DND-41 (cell line): Measurements from ENCODE around the gene OR51I2.

Experiments used
- ATAC-seq: fragments of 200-7000 bp; cut with Tn5 transposase; 3 replicates; pipeline ENCODE4 v1.9.1; 2021; ENCODE audit warnings: low read depth; ENCODE audit not compliant: insufficient read depth
- DNase-seq: peaks from one replicate; pipeline ENCODE4 v3.0.0-alpha.2; 2020
- H2AFZ ChIP-seq: 2 replicates; pipeline ENCODE4 v1.6.0; 2012; ENCODE audit warnings: low read depth, low read length
- H3K27ac ChIP-seq: 2 replicates; pipeline ENCODE4 v1.5.1; 2012; ENCODE audit warnings: low read length, inconsistent platforms
- H3K27me3 ChIP-seq: fragments of 200-600 bp; sonication (generic); 2 replicates; pipeline ENCODE4 v1.6.0; 2012; ENCODE audit warnings: low read length, mild to moderate bottlenecking, inconsistent platforms; ENCODE audit not compliant: insufficient read depth, poor library complexity
- H3K36me3 ChIP-seq: 2 replicates; pipeline ENCODE4 v1.5.1; 2012; ENCODE audit warnings: low read length, inconsistent platforms; ENCODE audit not compliant: insufficient read depth
- H3K4me1 ChIP-seq: 2 replicates; pipeline ENCODE4 v1.5.1; 2012; ENCODE audit warnings: mild to moderate bottlenecking, low read length; ENCODE audit not compliant: insufficient read depth
- H3K4me2 ChIP-seq: 2 replicates; pipeline ENCODE4 v1.6.0; 2012; ENCODE audit warnings: mild to moderate bottlenecking, moderate library complexity, low read length, inconsistent platforms; ENCODE audit not compliant: insufficient read depth
- H3K4me3 ChIP-seq, 2 experiments: fragments of 200-600 bp in 1 of 2; shearing (Covaris generic) in 1 of 2; 2 replicates each; pipeline ENCODE4 v1.5.1; 2012 to 2016; ENCODE audit warnings: inconsistent platforms in 2 of 2, low read length in 2 of 2, mild to moderate bottlenecking in 2 of 2, low read depth in 1 of 2, moderate library complexity in 1 of 2
- H3K79me2 ChIP-seq: 2 replicates; pipeline ENCODE4 v1.6.0; 2012; ENCODE audit warnings: low read length, inconsistent platforms; ENCODE audit not compliant: insufficient read depth
- H3K9ac ChIP-seq: 2 replicates; pipeline ENCODE4 v1.6.0; 2012; ENCODE audit warnings: low read depth, mild to moderate bottlenecking, inconsistent platforms, low read length, moderate library complexity
- H3K9me3 ChIP-seq: 2 replicates; pipeline ENCODE4 v1.5.1; 2012; ENCODE audit warnings: low read length, moderate library complexity, mild to moderate bottlenecking, inconsistent platforms; ENCODE audit not compliant: insufficient read depth, severe bottlenecking
- H4K20me1 ChIP-seq: 2 replicates; pipeline ENCODE4 v1.6.0; 2012; ENCODE audit warnings: low read length; ENCODE audit not compliant: insufficient read depth
- CTCF ChIP-seq: IDR thresholded peaks from 2 replicates; pipeline ENCODE4 v1.5.1; 2012; ENCODE audit warnings: borderline replicate concordance, low read length, moderate library complexity, mild to moderate bottlenecking; ENCODE audit not compliant: poor library complexity, severe bottlenecking; ENCODE audit errors: extremely low read depth
- EZH2 ChIP-seq: IDR thresholded peaks from 3 replicates; pipeline ENCODE4 v1.6.1; 2012; ENCODE audit warnings: borderline replicate concordance, low read depth, mild to moderate bottlenecking, moderate library complexity, low read length, inconsistent platforms; ENCODE audit not compliant: severe bottlenecking

Gene OR51I2

GRCh38 chr11:5449023-5449422 is at the start of gene OR51I2:
Gene OR51I2, plus strand, starts transcription at chr11:5449323. Its CDS starts 4,166 bp downstream, at chr11:5453489.
- peaks cover 5% of the 10 kb centered on the region for H3K27me3 ChIP-seq
- no peak for DNase-seq
- TF ChIP-seq CTCF (no peak), EZH2 (no peak)

GRCh38 chr11:5405173-5405572 is 44.0 kb upstream of the OR51I2 start:
- H3K27me3 ChIP-seq = peaks cover 9% of the 10 kb centered on the region
- no peaks in the 10 kb centered on the region for H3K79me2 ChIP-seq
- no peaks in the 10 kb centered on the region for H3K4me1 ChIP-seq
- H3K4me3 ChIP-seq = no peak overlapping the region
- H3K27ac ChIP-seq = no peak overlapping the region
- DNase-seq (no peak), ATAC-seq (no peak)
- H4K20me1 ChIP-seq = no peaks in the 10 kb centered on the region
- no peak overlapping the region for H3K9ac ChIP-seq
- H3K9me3 ChIP-seq = no peaks in the 10 kb centered on the region
- H3K4me2 ChIP-seq = no peak overlapping the region
- no peak overlapping the region for H2AFZ ChIP-seq
- no peaks in the 10 kb centered on the region for H3K36me3 ChIP-seq
- TF ChIP-seq CTCF = no peak
- TF ChIP-seq EZH2 = no peak

More at GRCh38 chr11:5449023-5449422, at the start of gene OR51I2:
- Histone ChIP-seq H2AFZ (no peak within 1 kb of the TSS), H3K9me3 (no peaks in the 10 kb centered on the region), H3K9ac (no peak within 1 kb of the TSS), H3K4me3 (no peak within 1 kb of the TSS), H3K36me3 (no peaks in the 10 kb centered on the region), H3K27ac (no peak within 1 kb of the TSS), H3K79me2 (no peaks in the 10 kb centered on the region), H4K20me1 (no peaks in the 10 kb centered on the region), H3K4me1 (no peaks in the 10 kb centered on the region), H3K4me2 (no peak within 1 kb of the TSS)
- ATAC-seq = no peak

GRCh38 chr11:5420993-5421392 is 28.1 kb upstream of the OR51I2 start:
- no peak overlapping the region for H3K27ac ChIP-seq
- no peak overlapping the region for H3K4me3 ChIP-seq
- TF ChIP-seq EZH2 (no peak), CTCF (no peak)
- no peak overlapping the region for H3K4me2 ChIP-seq
- no peak overlapping the region for H2AFZ ChIP-seq
- H3K9me3 ChIP-seq = no peaks in the 10 kb centered on the region
- no peaks in the 10 kb centered on the region for H4K20me1 ChIP-seq
- no peaks in the 10 kb centered on the region for H3K36me3 ChIP-seq
- no peak overlapping the region for H3K9ac ChIP-seq
- DNase-seq (no peak), ATAC-seq (no peak)
- H3K79me2 ChIP-seq = no peaks in the 10 kb centered on the region
- no peaks in the 10 kb centered on the region for H3K4me1 ChIP-seq
- peaks cover 7% of the 10 kb centered on the region for H3K27me3 ChIP-seq

- H3K79me2 ChIP-seq = no peaks in the 10 kb centered on the region
- ATAC-seq = no peak
These were observed 27.3 kb upstream of the OR51I2 start, which contains the start of gene OR51Q1 for GRCh38 chr11:5421811-5422210. Gene OR51Q1, plus strand, starts transcription at chr11:5422111. Its CDS starts 90 bp downstream, at chr11:5422201.

More at GRCh38 chr11:5421811-5422210, 27.3 kb upstream of the OR51I2 start, which contains the start of gene OR51Q1:
- no peak within 1 kb of the TSS for H3K27ac ChIP-seq
- no peaks in the 10 kb centered on the region for H3K4me1 ChIP-seq
- no peak within 1 kb of the TSS for H3K4me2 ChIP-seq
- no peaks in the 10 kb centered on the region for H4K20me1 ChIP-seq
- peaks cover 12% of the 10 kb centered on the region for H3K27me3 ChIP-seq
- H3K9me3 ChIP-seq = no peaks in the 10 kb centered on the region
- no peak for DNase-seq
- H2AFZ ChIP-seq = no peak within 1 kb of the TSS
- TF ChIP-seq CTCF = no peak
- no peak for TF ChIP-seq EZH2
- no peak within 1 kb of the TSS for H3K9ac ChIP-seq
- no peaks in the 10 kb centered on the region for H3K36me3 ChIP-seq
- H3K4me3 ChIP-seq = no peak within 1 kb of the TSS
